HG03039 (cell line): ENCODE results near the gene AP1G1.
"Not testable (repeated sequence)": the region's sequence is repeated elsewhere in the genome, so short reads cannot be mapped to it uniquely, and the experiment has no call there.

Experiments
- ATAC-seq: cut with Tn5 transposase; IDR thresholded peaks from one replicate; pipeline ENCODE4 v1.9.1; 2021; ENCODE audit warnings: mild to moderate bottlenecking, moderate library complexity; ENCODE audit not compliant: unreplicated experiment

AP1G1 gene

DNA sequence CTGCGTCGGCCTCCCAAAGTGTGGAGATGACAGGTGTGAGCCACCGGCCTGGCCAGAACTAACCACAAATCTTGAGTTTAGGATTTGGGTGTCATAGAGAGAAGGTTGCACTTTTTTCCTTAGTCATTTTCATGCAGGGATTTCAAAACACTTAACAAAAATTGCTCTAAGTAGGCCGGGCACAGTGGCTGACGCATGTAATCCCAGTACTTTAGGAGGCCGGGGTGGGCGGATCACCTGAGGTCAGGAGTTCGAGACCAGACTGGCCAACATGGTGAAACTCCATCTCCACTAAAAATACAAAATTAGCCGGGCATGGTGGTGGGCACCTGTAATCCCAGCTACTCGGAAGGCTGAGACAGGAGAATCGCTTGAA, 1.5 kb upstream of the AP1G1 start:
- not testable (repeated sequence) for ATAC-seq

DNA sequence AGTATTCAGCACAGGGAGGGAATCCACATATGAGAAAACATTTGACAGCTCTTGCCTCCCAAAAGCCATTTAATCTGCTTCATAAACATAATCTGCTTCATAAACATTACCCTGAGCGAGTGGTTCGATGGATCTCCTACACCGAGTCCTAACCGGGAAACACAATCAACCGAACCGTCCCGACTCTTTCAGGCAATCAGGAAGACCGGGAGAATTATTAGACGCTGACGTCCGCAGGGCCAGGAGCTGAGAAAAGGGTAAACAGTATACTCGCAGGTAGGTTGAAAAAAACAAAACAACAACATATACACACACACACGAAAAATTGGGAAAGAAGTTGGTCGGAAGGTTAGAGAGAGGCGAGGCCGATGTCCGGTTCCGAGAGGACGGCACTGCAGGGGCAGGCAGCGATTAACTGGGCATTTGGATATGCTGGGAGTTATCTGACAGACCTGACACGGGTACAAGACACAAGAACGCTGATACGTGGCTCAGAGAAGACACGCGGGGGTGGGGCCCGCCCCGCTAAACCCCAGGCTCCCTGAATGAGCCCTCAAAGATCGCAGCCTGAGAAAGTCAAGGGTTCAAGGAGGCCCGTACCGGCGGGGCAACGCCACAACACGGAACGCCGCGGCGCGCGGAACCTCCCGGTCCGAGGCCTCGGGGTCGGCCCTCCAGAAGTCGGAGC, 585 bp downstream of the AP1G1 start:
- ATAC-seq = peak; percentile 31

DNA sequence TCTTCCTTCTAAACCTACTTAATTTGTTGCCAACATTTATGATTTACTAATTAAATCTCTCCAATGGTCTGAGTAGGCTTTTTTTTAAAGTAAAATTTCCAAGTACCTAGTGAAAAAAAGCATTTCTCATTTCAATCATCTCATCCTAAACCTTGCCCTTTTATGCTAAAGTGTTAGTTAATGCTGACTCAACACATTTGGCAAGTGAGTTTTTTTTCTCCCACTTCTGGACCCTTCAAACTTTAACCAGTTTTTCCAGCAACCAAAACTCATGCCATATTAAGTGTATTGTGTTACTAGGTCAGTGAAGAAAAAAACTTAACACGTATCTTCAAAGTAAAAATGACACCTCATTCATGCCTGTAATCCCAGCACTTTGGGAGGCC, 5.3 kb downstream of the AP1G1 start:
- ATAC-seq = no peak

DNA sequence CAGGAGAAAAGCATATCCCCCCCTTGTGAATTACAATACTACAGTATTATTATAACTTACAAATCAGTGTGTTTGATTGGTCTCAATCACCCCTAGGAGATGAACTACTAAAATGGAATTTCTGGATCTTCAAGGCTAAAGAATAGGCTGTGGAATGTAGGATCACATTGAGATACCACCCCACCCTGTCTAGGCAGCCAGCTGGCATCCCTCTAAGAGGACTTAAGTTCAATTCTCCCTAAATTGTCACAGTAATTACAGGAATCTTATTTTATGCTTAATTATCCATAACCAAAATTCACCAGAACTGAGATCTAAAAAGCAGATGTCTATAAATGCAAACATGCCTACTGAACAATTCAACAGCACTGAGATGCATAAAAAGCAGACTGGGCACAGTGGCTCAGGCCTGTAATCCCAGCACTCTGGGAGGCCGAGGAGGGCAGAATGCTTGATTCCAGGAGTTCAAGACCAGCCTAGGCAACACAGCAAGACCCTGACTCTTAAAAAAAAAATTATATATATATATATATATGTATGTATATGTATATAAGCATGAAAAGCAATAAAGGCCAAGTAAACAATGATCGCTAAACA, 12.0 kb downstream of the AP1G1 start:
- ATAC-seq = no peak

DNA sequence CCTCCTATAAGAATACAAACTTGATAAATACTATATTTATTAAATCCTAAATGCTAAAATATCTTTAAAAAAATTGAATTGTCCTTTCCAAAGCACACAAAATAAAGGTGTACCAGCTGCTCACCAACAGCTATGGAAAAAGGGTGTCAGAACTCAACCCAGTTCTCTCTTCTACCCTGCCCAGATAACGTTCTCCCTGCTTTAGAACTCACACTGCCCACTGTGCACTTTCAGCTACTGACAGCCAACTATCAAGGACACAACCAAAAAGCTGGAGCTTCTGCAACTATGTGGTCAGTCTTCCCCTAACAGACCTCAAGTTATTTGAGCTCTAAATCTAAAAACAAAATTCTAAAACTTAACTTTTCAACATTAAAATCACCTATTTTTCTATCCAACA, 13.7 kb downstream of the AP1G1 start:
- no peak for ATAC-seq

GRCh38 chr16:71794018-71794417, 14.6 kb downstream of the AP1G1 start:
- no peak for ATAC-seq

- ATAC-seq = no peak
Observed at GRCh38 chr16:71792176-71792575, 16.5 kb downstream of the AP1G1 start.

GRCh38 chr16:71790329-71790728, 18.3 kb downstream of the AP1G1 start:
- not testable (repeated sequence) for ATAC-seq

DNA sequence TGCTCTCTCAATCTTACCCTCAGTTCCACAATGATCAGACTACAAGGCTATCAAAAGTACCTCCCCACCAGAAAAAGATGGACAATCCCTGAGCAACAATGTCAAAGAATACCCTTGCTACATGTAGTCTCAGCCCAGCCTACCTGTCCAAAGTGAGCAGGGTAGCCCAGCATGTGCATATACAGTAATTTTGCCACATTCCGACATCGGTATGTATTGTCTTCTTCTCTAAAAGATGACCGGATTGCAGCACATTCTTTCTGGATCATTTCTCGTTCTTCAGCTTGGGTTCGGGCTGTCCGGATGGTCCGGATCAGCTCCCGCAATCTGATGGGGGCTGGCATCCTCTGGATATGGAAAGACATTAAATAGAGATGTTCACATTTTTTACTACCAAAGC, 19.5 kb downstream of the AP1G1 start:
- no peak for ATAC-seq

DNA sequence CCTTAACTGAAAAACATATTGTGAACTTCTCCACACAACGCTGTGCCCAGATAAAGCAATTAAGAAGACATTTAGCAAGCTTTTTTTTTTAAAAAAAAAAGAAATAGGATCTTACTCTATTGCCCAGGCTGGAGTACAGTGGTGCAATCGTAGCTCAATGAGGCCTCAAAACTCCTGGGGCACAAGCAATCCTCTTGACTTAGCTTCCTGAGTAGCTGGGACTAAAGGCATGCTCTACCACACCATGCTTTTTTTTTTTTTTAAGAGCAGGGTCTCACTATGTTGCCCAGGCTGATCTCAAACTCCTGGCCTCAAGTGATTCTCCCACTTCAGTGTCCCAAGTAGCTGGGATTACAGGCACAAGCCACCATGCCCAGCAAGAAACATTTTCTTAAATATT, 20.1 kb downstream of the AP1G1 start:
- ATAC-seq = no peak

- not testable (repeated sequence) for ATAC-seq
Observed at GRCh38 chr16:71785143-71785542, 23.5 kb downstream of the AP1G1 start.

GRCh38 chr16:71784093-71784492, 24.5 kb downstream of the AP1G1 start:
- ATAC-seq = no peak

GRCh38 chr16:71781741-71782140, 26.9 kb downstream of the AP1G1 start:
- ATAC-seq = no peak

DNA sequence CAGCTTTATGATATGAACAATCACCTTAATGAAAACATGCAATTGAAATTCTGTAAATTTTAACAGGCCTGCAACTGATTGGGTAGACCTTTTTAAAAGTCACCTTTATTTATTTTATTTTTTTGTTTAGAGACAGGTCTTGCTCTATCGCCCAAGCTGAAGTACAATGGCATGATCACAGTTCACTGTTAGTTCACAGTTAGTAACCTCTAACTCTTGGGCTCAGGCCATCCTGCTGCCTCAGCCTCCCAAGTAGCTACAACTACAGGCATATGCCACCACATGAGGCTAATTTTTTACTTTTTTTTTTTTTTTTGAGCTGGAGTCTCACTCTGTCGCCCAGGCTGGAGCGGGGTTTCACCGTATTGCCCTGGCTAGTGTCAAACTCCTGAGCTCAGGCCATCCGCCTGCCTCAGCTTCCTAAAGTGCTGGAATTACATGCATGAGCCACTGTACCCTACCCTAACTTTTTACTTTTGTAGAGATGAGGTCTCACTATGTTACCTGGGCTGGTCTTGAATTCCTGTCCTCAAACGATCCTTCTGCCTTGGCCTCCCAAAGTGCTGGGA, 28.0 kb downstream of the AP1G1 start:
- ATAC-seq = no peak

GRCh38 chr16:71778780-71779179, 29.9 kb downstream of the AP1G1 start:
- ATAC-seq = no peak

DNA sequence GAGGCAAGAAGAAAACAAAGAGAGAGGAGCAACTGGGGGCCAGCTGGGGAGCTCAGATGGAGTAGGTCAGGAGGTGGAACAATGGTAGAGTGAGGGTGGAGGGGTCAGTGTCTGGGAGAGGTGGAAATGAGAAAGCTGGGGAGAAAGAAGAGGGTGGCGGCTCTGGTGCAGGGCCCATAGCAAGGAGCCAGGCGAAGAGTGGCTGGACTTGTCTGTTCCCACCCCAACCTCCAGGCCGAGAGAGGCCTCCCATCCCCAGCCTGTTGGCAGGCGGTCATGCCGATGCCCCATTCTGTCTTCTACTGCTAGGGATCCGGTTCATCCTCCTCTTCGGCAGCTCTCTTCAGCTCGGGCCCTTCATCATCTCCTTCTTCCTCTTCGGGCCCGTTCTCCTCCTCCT, 31.3 kb downstream of the AP1G1 start:
- no peak for ATAC-seq

DNA sequence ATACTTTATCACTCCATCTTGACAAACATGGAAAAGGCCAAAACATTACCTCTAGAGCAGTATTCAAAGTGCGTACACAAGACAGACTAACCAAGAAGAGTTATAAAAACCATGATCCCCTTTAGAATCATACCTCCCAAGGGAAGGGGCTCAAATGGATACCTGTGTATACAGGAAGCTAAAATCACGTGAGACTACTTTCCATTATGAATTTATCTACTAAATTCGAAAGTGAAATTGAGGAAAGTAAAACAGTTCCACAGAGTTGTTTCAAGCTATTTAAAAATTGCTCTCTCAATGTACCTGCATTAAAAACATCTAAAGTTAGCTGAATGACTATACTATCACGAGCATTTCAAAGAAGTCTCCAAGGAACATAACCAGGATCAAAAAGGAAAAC, 32.7 kb downstream of the AP1G1 start:
- ATAC-seq = no peak

GRCh38 chr16:71771571-71771970, 37.1 kb downstream of the AP1G1 start:
- ATAC-seq = no peak

DNA sequence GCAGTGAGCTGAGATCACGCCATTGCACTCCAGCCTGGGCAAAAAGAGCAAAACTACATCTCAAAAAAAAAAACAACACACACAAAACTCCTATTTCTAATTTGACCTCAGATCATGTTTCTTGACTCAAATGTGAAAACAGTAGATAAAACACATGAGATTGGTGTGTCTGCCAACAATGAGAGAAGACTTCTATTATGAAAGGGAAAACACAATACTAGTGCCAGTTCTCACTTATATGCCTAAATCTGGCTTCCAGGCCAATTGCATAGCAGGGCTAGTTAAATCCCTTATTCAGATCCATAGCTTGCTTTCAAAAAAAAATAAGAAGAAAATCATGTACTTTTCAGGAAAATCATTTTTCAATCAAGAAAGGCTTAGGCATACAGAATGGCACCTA, 39.4 kb downstream of the AP1G1 start:
- ATAC-seq = no peak

DNA sequence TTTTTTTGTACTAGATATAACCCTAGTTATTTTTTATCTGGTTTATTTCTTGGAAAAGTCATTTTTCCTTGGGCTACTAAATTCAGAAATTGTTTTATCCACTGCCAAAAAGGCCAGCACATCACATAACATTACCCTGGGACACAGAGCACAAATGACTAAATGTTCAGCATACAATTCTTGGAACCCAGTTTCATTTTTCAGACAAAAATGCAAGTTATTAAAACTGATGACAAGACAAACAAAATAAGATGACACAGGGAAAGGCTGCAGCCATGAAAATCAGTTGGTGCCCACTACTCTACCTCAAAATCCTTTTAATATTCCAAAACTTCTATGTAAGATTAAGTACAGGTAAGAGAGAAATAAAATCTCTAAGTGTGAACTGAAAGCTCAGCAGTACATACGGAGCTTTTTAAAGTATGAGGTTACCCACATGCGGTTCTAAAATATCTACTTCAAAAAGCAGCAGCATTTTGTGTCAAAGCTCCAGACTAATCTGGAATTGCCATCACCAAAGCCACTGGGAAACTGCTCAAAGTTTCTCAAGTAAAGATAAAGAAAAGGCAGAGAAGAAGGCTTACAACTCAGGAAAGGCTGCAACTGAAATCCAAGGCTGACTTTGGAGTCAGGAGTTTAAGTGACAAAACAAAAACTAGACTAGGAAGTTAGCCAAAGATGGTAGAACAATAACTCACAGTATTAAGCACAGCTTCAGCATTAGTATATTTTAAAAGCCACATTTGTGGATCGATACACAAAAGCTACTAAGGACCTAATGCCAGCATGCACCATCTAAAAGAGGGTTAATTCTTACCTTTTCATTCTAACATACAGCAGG, 41.4 kb downstream of the AP1G1 start:
- no peak for ATAC-seq

- ATAC-seq = no peak
Observed at GRCh38 chr16:71762186-71762585, 46.4 kb downstream of the AP1G1 start.

GRCh38 chr16:71761097-71761496, 47.5 kb downstream of the AP1G1 start:
- ATAC-seq = no peak
